ENCODE data around the gene OR2A1. TPM values are rescaled to one million over a fixed set of nuclear protein-coding genes. Genes with fewer than 3 reads are reported as not detected.
"Not testable (repeated sequence)": the region's sequence is repeated elsewhere in the genome, so short reads cannot be mapped to it uniquely, and the experiment has no call there.

OR2A1 gene
- total and polyA plus RNA-seq, 2 donors (not counting 1 experiment from before 2014, with no cell fraction given): 0.31 TPM; not detected in 1

DNA sequence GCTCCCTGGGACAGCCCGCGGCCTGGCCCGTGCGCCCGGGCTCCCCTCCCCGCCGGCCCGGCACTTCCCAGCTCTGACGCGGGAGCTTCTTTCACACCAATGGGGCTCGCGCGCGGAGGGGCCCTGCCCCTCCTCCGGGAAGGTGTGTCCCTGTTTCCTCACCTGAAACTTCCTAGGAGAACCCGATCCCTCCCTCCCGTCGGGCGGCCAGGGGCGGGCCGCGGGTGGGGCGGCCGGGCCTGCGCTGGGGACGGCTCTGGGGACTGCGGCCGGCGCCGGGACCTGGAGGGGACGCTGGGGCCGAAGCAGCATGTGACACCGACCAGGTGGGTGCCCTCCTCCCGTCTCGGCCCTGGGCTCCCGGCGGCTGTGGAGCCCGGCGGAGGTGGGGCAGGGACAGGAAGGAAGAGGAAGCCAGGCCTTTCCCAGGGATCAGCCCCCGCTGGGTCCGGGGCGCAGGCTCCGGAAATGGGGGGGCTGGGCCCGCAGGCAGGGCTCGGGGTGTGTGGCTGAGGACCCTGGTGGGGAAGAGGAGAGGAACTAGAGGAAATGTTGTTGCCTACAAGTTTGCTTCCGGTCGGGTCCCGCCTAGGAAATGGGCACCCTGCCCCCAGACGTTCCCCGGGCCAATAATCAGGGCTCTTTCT is 43.1 kb downstream of the OR2A1 start, which contains the start of gene ARHGEF5:
ARHGEF5 (plus strand) TSS at position 227 of the 647 bp plus-strand sequence. CDS start 7,268 bp downstream, outside the sequence.
- H3K4me1 ChIP-seq (ENCODE audit: control insufficient read depth in 2 of 2, insufficient read depth in 2 of 2, low read length in 2 of 2); CTCF ChIA-PET; H3K9me3 Mint-ChIP-seq (ENCODE audit: insufficient read depth); H3K9ac ChIP-seq (ENCODE audit: low read length); H3K36me3 ChIP-seq (replicated peaks in 1 of 2; ENCODE audit: control extremely low read depth in 1 of 2, control insufficient read depth in 1 of 2, extremely low read depth in 1 of 2, insufficient read depth in 2 of 2, low read length in 1 of 2); H3K27ac ChIP-seq (ENCODE audit: low read length in 2 of 2); H3K4me1 Mint-ChIP-seq; H3K4me2 ChIP-seq (replicated peaks; ENCODE audit: low read depth, low read length, poor library complexity, severe bottlenecking); POLR2A ChIA-PET; H3K9me3 ChIP-seq (ENCODE audit: control extremely low read depth in 1 of 3, control insufficient read depth in 2 of 3, insufficient read depth in 1 of 3, low read length in 2 of 3); H4K20me1 ChIP-seq (ENCODE audit: control insufficient read depth, insufficient read depth, low read length, poor library complexity, severe bottlenecking); H3K79me2 ChIP-seq (ENCODE audit: control insufficient read depth, insufficient read depth, low read length); H2AFZ ChIP-seq (ENCODE audit: insufficient read depth, low read depth, low read length, poor library complexity, severe bottlenecking); intact Hi-C loops (cut with micrococcal nuclease); H3K27me3 Mint-ChIP-seq; H3K27me3 ChIP-seq (replicated peaks in 1 of 4; ENCODE audit: control extremely low read depth in 1 of 4, control insufficient read depth in 3 of 4, insufficient read depth in 4 of 4, low read length in 3 of 4); DNase-seq: not testable (repeated sequence)
- peak; percentile 71 for ATAC-seq (ENCODE audit: low read depth)
- WGBS (ENCODE audit: insufficient coverage): no CpG with 5 or more reads among the region's 50 CpGs
- peak within 1 kb of the TSS in 1 of 5 experiments; percentile 26 for H3K4me3 ChIP-seq (ENCODE audit: control extremely low read depth in 1 of 5, extremely low read depth in 1 of 5, insufficient read depth in 1 of 5, low read depth in 2 of 5, low read length in 4 of 5)
- Mint-ChIP-seq H3K27ac (peak within 1 kb of the TSS; percentile 15), H3K4me3 (peak within 1 kb of the TSS; percentile 78)

DNA sequence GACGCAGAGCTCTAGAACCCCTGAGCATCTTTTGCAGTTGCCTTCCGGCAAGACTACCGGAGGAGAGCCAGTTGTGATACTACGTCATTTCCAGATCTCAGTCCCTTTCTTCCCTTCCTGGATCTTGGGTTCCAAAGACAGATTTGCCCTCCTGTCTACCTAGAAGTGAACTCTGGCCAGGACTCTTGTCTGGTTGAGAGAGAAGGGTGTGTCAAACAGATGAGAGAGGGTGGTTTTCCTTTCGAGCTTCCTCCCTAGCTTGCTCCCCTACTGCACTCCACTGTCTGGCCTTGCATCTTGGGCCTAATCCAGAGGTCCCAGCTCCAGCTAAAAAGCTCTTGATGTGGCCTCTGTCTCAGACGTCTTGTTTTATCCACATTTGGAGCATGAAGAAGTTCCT is 44.0 kb downstream of the OR2A1 start:
- H3K27me3 ChIP-seq (replicated peaks in 1 of 4; ENCODE audit: control extremely low read depth in 1 of 4, control insufficient read depth in 3 of 4, insufficient read depth in 4 of 4, low read length in 3 of 4); H3K4me3 ChIP-seq (ENCODE audit: control extremely low read depth in 1 of 5, extremely low read depth in 1 of 5, insufficient read depth in 1 of 5, low read depth in 2 of 5, low read length in 4 of 5); intact Hi-C loops (cut with micrococcal nuclease); H3K4me3 Mint-ChIP-seq; H3K27ac ChIP-seq (ENCODE audit: low read length in 2 of 2); H2AFZ ChIP-seq (ENCODE audit: insufficient read depth, low read depth, low read length, poor library complexity, severe bottlenecking); POLR2A ChIA-PET; H3K9ac ChIP-seq (ENCODE audit: low read length); H3K4me1 Mint-ChIP-seq; H3K36me3 ChIP-seq (replicated peaks in 1 of 2; ENCODE audit: control extremely low read depth in 1 of 2, control insufficient read depth in 1 of 2, extremely low read depth in 1 of 2, insufficient read depth in 2 of 2, low read length in 1 of 2); DNase-seq; H4K20me1 ChIP-seq (ENCODE audit: control insufficient read depth, insufficient read depth, low read length, poor library complexity, severe bottlenecking); ATAC-seq (ENCODE audit: low read depth); H3K79me2 ChIP-seq (ENCODE audit: control insufficient read depth, insufficient read depth, low read length); H3K4me1 ChIP-seq (ENCODE audit: control insufficient read depth in 2 of 2, insufficient read depth in 2 of 2, low read length in 2 of 2); H3K27me3 Mint-ChIP-seq; H3K4me2 ChIP-seq (replicated peaks; ENCODE audit: low read depth, low read length, poor library complexity, severe bottlenecking); H3K27ac Mint-ChIP-seq; H3K9me3 ChIP-seq (ENCODE audit: control extremely low read depth in 1 of 3, control insufficient read depth in 2 of 3, insufficient read depth in 1 of 3, low read length in 2 of 3); H3K9me3 Mint-ChIP-seq (ENCODE audit: insufficient read depth); CTCF ChIA-PET: not testable (repeated sequence)
- no CpG with 5 or more reads among the region's 6 CpGs for WGBS (ENCODE audit: insufficient coverage)

DNA sequence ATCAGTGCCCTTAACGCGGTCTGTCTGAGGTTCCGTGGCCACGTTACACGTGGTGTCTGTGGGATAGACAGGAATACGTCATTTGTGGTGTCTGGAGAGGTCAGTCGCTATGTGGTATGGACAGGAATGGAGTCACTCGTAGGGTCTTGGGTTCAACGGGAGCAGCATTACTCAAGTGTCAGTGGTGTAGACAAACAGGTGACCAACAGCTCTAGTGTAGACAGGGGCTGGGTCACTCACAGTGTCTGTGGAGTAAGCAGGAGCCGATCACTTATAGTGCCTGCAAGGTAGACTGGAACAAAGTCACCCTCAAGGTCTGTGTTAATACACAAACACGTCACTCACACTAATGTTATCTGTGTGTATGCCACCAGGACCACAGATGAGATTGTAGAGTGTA is 44.6 kb downstream of the OR2A1 start:
- H3K4me1 Mint-ChIP-seq; POLR2A ChIA-PET; H4K20me1 ChIP-seq (ENCODE audit: control insufficient read depth, insufficient read depth, low read length, poor library complexity, severe bottlenecking); H3K36me3 ChIP-seq (replicated peaks in 1 of 2; ENCODE audit: control extremely low read depth in 1 of 2, control insufficient read depth in 1 of 2, extremely low read depth in 1 of 2, insufficient read depth in 2 of 2, low read length in 1 of 2); H3K4me3 ChIP-seq (ENCODE audit: control extremely low read depth in 1 of 5, extremely low read depth in 1 of 5, insufficient read depth in 1 of 5, low read depth in 2 of 5, low read length in 4 of 5); intact Hi-C loops (cut with micrococcal nuclease); H3K27me3 Mint-ChIP-seq; H3K27me3 ChIP-seq (replicated peaks in 1 of 4; ENCODE audit: control extremely low read depth in 1 of 4, control insufficient read depth in 3 of 4, insufficient read depth in 4 of 4, low read length in 3 of 4); H2AFZ ChIP-seq (ENCODE audit: insufficient read depth, low read depth, low read length, poor library complexity, severe bottlenecking); CTCF ChIA-PET; ATAC-seq (ENCODE audit: low read depth); H3K4me3 Mint-ChIP-seq; DNase-seq; H3K27ac ChIP-seq (ENCODE audit: low read length in 2 of 2); H3K27ac Mint-ChIP-seq; H3K9ac ChIP-seq (ENCODE audit: low read length); H3K9me3 ChIP-seq (ENCODE audit: control extremely low read depth in 1 of 3, control insufficient read depth in 2 of 3, insufficient read depth in 1 of 3, low read length in 2 of 3); H3K4me2 ChIP-seq (replicated peaks; ENCODE audit: low read depth, low read length, poor library complexity, severe bottlenecking); H3K79me2 ChIP-seq (ENCODE audit: control insufficient read depth, insufficient read depth, low read length); H3K4me1 ChIP-seq (ENCODE audit: control insufficient read depth in 2 of 2, insufficient read depth in 2 of 2, low read length in 2 of 2); H3K9me3 Mint-ChIP-seq (ENCODE audit: insufficient read depth): not testable (repeated sequence)
- WGBS (ENCODE audit: insufficient coverage): no CpG with 5 or more reads among the region's 11 CpGs

DNA sequence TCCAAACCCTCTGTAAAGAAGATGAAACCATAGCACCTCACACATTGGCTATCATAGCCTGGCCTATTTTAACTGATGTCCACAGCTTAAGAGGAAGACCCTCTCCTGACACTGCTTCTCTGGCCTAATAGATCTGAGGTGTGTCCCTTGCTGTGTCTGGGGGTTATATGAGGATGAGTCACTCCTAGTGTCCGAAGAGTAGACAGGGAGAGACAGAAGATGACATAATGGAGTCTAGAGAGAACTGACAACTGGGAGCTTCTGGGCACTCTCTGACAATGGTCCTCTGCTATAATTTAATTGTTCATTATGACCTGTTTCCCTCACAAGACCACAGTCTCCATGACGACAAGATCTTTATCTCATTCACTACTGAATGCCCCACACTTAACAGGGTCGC is 49.8 kb downstream of the OR2A1 start:
- H3K27ac Mint-ChIP-seq; DNase-seq; H3K9ac ChIP-seq (ENCODE audit: low read length); H3K27ac ChIP-seq (ENCODE audit: low read length in 2 of 2); H3K4me1 Mint-ChIP-seq; POLR2A ChIA-PET; H3K27me3 Mint-ChIP-seq; H3K4me1 ChIP-seq (ENCODE audit: control insufficient read depth in 2 of 2, insufficient read depth in 2 of 2, low read length in 2 of 2); H3K9me3 ChIP-seq (ENCODE audit: control extremely low read depth in 1 of 3, control insufficient read depth in 2 of 3, insufficient read depth in 1 of 3, low read length in 2 of 3); ATAC-seq (ENCODE audit: low read depth); H3K4me3 ChIP-seq (ENCODE audit: control extremely low read depth in 1 of 5, extremely low read depth in 1 of 5, insufficient read depth in 1 of 5, low read depth in 2 of 5, low read length in 4 of 5); H3K27me3 ChIP-seq (replicated peaks in 1 of 4; ENCODE audit: control extremely low read depth in 1 of 4, control insufficient read depth in 3 of 4, insufficient read depth in 4 of 4, low read length in 3 of 4); H3K9me3 Mint-ChIP-seq (ENCODE audit: insufficient read depth); H2AFZ ChIP-seq (ENCODE audit: insufficient read depth, low read depth, low read length, poor library complexity, severe bottlenecking); H3K36me3 ChIP-seq (replicated peaks in 1 of 2; ENCODE audit: control extremely low read depth in 1 of 2, control insufficient read depth in 1 of 2, extremely low read depth in 1 of 2, insufficient read depth in 2 of 2, low read length in 1 of 2); intact Hi-C loops (cut with micrococcal nuclease); CTCF ChIA-PET; H3K79me2 ChIP-seq (ENCODE audit: control insufficient read depth, insufficient read depth, low read length); H3K4me3 Mint-ChIP-seq; H3K4me2 ChIP-seq (replicated peaks; ENCODE audit: low read depth, low read length, poor library complexity, severe bottlenecking); H4K20me1 ChIP-seq (ENCODE audit: control insufficient read depth, insufficient read depth, low read length, poor library complexity, severe bottlenecking): not testable (repeated sequence)
- WGBS (ENCODE audit: insufficient coverage): no CpG with 5 or more reads among the region's 3 CpGs

All from B cell (primary cell).